Ovary (tissue), 9 donors: ENCODE measurements around the gene LPCAT1. TPM values are rescaled to one million over a fixed set of nuclear protein-coding genes. Genes with fewer than 3 reads are reported as not detected.
A peak's percentile ranks its signal among the peaks of the same experiment; 100 is the strongest.

Source experiments
- DNase-seq, 5 donors: peaks; one replicate each; pipeline ENCODE4 v3.0.0-alpha.2; 2019 to 2020
- H3K27ac ChIP-seq, 2 donors: fragments of 200-600 bp; one replicate each; pipeline versions ENCODE4 v1.5.1 to v1.8.0; 2019 to 2022
- H3K27me3 ChIP-seq: fragments of 200-600 bp; one replicate; pipeline ENCODE4 v1.8.0; 2022
- H3K36me3 ChIP-seq: fragments of 200-600 bp; sonication (generic); one replicate; pipeline ENCODE4 v1.5.1; 2019
- H3K4me1 ChIP-seq: one replicate; pipeline ENCODE4 v1.8.1; 2013; ENCODE audit warnings: mild to moderate bottlenecking, moderate library complexity; ENCODE audit not compliant: insufficient read depth
- H3K4me3 ChIP-seq: fragments of 200-600 bp; sonication (generic); one replicate; pipeline ENCODE4 v1.5.1; 2017
- H3K9me3 ChIP-seq, 2 donors: fragments of 200-600 bp in 1 of 2; sonication (generic) in 1 of 2; one replicate each; pipeline versions ENCODE4 v1.5.1 to v1.8.1; 2013 to 2019; ENCODE audit warnings: mild to moderate bottlenecking in 1 of 2, moderate library complexity in 1 of 2
- EP300 ChIP-seq: sonication (generic); formaldehyde crosslinking; IDR thresholded peaks from one replicate; pipeline ENCODE4 v1.6.1; 2017; ENCODE audit warnings: antibody characterized with exemption
- POLR2A ChIP-seq: fragments of 450-650 bp; IDR thresholded peaks from one replicate; pipeline ENCODE4 v1.6.1; 2017; ENCODE audit warnings: antibody characterized with exemption, mild to moderate bottlenecking, moderate library complexity
- WGBS, 3 donors: extraction: QIAGEN DNeasy Blood & Tissue Kit in 1 of 3; methylation state at CpG; one replicate each; pipeline versions ENCODE4 v1.1.5 to v1.1.7; 2013 to 2017; 5-methylcytosine and 5-hydroxymethylcytosine counted together
- intact Hi-C, 4 donors: fragments of 100-400 bp; cut with DNase I; formaldehyde crosslinking; loops; one replicate each; pipeline versions ENCODE4 v1.11.0 to v1.15.1; 2022 to 2023
- polyA plus RNA-seq, 2 donors: library from polyadenylated mRNA; stranded (reverse); fragments of 200-250 nt in 1 of 2; fragments of 350-450 nt in 1 of 2; fragmentation: Illumina TruSeq in 1 of 2; extraction: RNeasy Lipid Tissue Mini Kit (QIAGEN cat#74804) in 1 of 2; gene quantifications; one replicate each; pipeline ENCODE4 v1.2.3, GENCODE V29; 2013 to 2014
- total RNA-seq, 7 donors: library from RNA; depleted of rRNA in 2 of 7; stranded (reverse); fragments of >200 nt in 2 of 7; fragmentation: NEBNext Ultra II Directional in 3 of 7; extraction: Animal tissue kit (Norgen Biotek cat#: 25700) in 3 of 7; gene quantifications; one replicate each; pipeline versions ENCODE4 v1.1.0 to v1.2.4, GENCODE V29; 2016 to 2023
- TF ChIP-seq, protein P1 (sequence below), 3 donors: fragments of 450-650 bp in 2 of 3; fragments of 200-600 bp in 1 of 3; IDR thresholded peaks; one replicate each; pipeline versions ENCODE4 v1.5.1 to v1.8.0; 2016 to 2022; ENCODE audit warnings: antibody characterized with exemption in 3 of 3, mild to moderate bottlenecking in 1 of 3
- donor health status: DM: no; HTN: no; CAD: no; lungs with moderate emphysema.
- donor health status: DM: no; HTN: no; CAD: no.
- donor health status: Bipolar disorder and iron deficiency.
- donor health status: DM: yes; HTN: yes; CAD: no.
- donor health status: DM: no; HTN: no; CAD: no.
- donor health status: DM: yes; HTN: yes; CAD: no.

Gene LPCAT1
- total and polyA plus RNA-seq, 9 donors: 13.0 to 57.1 (median 25.3) TPM

DNA sequence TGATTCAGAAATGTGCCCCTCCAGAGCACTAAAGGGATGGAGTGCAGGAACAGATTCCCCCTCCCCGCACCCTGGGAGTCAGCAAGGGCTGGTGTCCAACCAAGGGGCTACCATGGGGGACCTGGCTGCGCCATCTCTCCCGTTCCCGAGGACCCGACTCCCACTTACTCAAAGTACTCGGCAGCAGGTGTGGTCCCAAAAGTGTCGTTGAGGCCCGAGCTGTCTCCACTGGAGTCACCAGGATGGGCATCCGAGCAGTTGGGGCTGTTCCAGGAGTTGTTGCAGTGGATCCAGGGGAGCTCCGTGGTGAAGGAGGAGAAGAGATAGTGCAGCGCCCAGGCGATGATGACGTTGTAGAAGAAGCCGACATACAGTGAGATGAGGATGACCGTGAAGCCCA lies 91.5 kb downstream of the LPCAT1 start:
- WGBS, 3 donors: 92 to 93% (median 93%) methylated on average over 13 to 15 of the region's 15 CpGs
- Histone ChIP-seq H3K27me3 (no peaks in the 10 kb centered on the region), H3K36me3 (no peaks in the 10 kb centered on the region), H3K4me1 (no peaks in the 10 kb centered on the region), H3K27ac (no peak overlapping the region), H3K4me3 (no peak overlapping the region), H3K9me3 (peaks cover 0 to 7% of the 10 kb centered on the region in 2 donors)
- no peak for TF ChIP-seq POLR2A
- TF ChIP-seq, protein P1, sequence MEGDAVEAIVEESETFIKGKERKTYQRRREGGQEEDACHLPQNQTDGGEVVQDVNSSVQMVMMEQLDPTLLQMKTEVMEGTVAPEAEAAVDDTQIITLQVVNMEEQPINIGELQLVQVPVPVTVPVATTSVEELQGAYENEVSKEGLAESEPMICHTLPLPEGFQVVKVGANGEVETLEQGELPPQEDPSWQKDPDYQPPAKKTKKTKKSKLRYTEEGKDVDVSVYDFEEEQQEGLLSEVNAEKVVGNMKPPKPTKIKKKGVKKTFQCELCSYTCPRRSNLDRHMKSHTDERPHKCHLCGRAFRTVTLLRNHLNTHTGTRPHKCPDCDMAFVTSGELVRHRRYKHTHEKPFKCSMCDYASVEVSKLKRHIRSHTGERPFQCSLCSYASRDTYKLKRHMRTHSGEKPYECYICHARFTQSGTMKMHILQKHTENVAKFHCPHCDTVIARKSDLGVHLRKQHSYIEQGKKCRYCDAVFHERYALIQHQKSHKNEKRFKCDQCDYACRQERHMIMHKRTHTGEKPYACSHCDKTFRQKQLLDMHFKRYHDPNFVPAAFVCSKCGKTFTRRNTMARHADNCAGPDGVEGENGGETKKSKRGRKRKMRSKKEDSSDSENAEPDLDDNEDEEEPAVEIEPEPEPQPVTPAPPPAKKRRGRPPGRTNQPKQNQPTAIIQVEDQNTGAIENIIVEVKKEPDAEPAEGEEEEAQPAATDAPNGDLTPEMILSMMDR (IDR thresholded peaks at IDR 0.05): no peak
- TF ChIP-seq EP300: no peak
- intact Hi-C loops: loop anchor here in 1 of 4 donors (10.0 kb wide), 1 partner anchor 593 kb away; no protein-coding TSS in a partner anchor
- DNase-seq: no peak

DNA sequence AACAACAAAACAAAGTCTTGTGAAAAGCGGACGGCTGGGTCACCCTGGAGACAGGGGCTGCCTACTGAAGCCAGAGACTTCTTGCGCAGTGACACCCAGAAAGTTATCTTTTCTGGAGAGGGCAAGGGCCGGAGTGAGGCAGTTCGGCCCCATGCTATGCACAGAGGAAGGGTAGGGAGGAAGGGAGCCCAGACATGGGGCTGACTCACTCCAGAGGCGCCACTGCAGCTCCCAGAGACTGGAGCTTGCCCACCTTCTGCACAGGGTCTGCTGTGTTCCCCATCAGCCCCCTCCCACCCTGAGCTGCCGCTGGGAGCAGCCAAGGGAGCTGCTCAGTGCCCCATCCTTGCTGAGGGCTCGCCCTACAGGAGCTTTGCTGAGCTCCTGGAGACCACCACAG lies 91.9 kb downstream of the LPCAT1 start:
- DNase-seq: peak in 1 of 5 donors; percentile 3

GRCh38 chr5:1431021-1431811 lies 92.5 kb downstream of the LPCAT1 start:
- Histone ChIP-seq H3K36me3 (no peaks in the 10 kb centered on the region), H3K27ac (no peak overlapping the region), H3K4me3 (no peak overlapping the region), H3K4me1 (no peaks in the 10 kb centered on the region), H3K27me3 (no peaks in the 10 kb centered on the region), H3K9me3 (peaks cover 0 to 7% of the 10 kb centered on the region in 2 donors)
- TF ChIP-seq, protein P1 (IDR thresholded peaks at IDR 0.05): no peak
- no peak for TF ChIP-seq POLR2A
- no peak for TF ChIP-seq EP300
- DNase-seq: peak in 1 of 5 donors; percentile 33
- WGBS, 3 donors: 87 to 89% (median 88%) methylated on average over 33 of the region's 33 CpGs
- intact Hi-C loops: loop anchor here in 1 of 4 donors (10.0 kb wide), 1 partner anchor 594 kb away; no protein-coding TSS in a partner anchor

More for the DNA sequence above, 91.9 kb downstream of the LPCAT1 start:
- WGBS, 3 donors: 71 to 90% (median 80%) methylated on average over 7 to 8 of the region's 8 CpGs
- TF ChIP-seq, protein P1 (IDR thresholded peaks at IDR 0.05): no peak
- TF ChIP-seq EP300 (no peak), POLR2A (no peak)
- no peaks in the 10 kb centered on the region for H3K27me3 ChIP-seq
- intact Hi-C loops: loop anchor here in 1 of 4 donors (10.0 kb wide), 1 partner anchor 593 kb away; no protein-coding TSS in a partner anchor
- no peaks in the 10 kb centered on the region for H3K36me3 ChIP-seq
- H3K4me1 ChIP-seq: no peaks in the 10 kb centered on the region
- H3K9me3 ChIP-seq: peaks cover 0 to 7% of the 10 kb centered on the region in 2 donors
- no peak overlapping the region for H3K27ac ChIP-seq
- no peak overlapping the region for H3K4me3 ChIP-seq

DNA sequence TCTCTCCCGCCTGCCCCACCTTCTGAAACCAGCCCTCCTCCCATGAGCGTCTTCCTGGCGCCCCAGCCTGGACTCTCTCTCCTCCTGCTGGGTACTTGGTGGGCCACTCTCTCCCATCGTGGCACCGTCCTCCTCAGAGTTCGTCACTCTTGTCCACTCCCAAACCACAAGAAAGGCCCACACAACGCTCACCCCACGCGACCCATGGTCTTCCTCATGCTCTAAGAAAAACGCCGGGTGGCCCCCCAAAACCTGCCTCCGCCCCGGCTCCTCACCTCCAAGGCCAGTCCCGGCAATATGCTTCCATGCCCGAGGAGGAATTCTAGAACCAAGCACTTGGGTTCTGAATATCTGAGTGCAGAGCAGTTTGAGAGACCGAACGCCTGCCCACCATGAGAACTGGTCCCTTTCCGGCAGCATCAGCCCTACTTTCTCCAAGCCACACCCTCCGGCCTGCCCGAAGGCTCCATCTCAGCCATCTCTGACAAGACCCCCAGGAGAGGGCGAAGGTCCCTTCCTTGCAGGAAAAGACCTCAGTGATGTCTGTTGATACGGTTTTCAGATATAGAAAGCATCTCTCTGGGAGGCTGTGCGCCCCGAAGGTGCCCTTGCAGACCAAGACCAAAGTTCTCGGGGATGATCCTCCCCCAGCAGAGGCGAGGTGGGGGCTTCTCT lies 93.5 kb downstream of the LPCAT1 start:
- peak in 1 of 5 donors; percentile 25 for DNase-seq
- Histone ChIP-seq H3K9me3 (peaks cover 0 to 7% of the 10 kb centered on the region in 2 donors), H3K36me3 (no peaks in the 10 kb centered on the region), H3K27me3 (no peaks in the 10 kb centered on the region), H3K27ac (no peak overlapping the region), H3K4me3 (no peak overlapping the region), H3K4me1 (no peaks in the 10 kb centered on the region)
- TF ChIP-seq EP300: no peak
- no peak for TF ChIP-seq POLR2A
- TF ChIP-seq, protein P1 (IDR thresholded peaks at IDR 0.05): no peak
- intact Hi-C loops: loop anchor here in 1 of 4 donors (10.0 kb wide), 1 partner anchor 595 kb away; no protein-coding TSS in a partner anchor
- WGBS, 3 donors: 84 to 89% (median 88%) methylated on average over 26 of the region's 26 CpGs
